Naive thymus-derived CD8-positive, alpha-beta T cell (primary cell): ENCODE results near the gene RPS21. TPM values are rescaled to one million over a fixed set of nuclear protein-coding genes. Genes with fewer than 3 reads are reported as not detected.
A peak's percentile ranks its signal among the peaks of the same experiment; 100 is the strongest.

Experiments used
- ATAC-seq, 2 donors: fragments of 150-1000 bp; cut with Tn5 transposase in 1 of 2; sonication (Bioruptor Pico), chemical (Tn5 transposase) in 1 of 2; 1 replicate in 1 of 2; 2 replicates in 1 of 2; pipeline ENCODE4 v1.10.0; 2021; ENCODE audit warnings: mild to moderate bottlenecking in 2 of 2, moderate library complexity in 2 of 2
- POLR2A ChIA-PET: fragments of 350-600 bp; sonication (Branson Sonifier 250); formaldehyde crosslinking; loops from one replicate; lab custom pipeline; 2021; ENCODE audit warnings: antibody characterized with exemption; lab: Charles Lee
- DNase-seq, 10 donors: peaks; one replicate each; pipeline versions ENCODE4 v3.0.0 to v3.0.0-alpha.2; 2020 to 2022
- H3K27ac Mint-ChIP-seq, 10 donors: one replicate each; pipeline ENCODE4 v1.8.0; 2020 to 2022; ENCODE audit warnings: mild to moderate bottlenecking in 10 of 10, mixed read lengths in 10 of 10, moderate library complexity in 4 of 10, inconsistent platforms in 1 of 10
- H3K27me3 Mint-ChIP-seq, 5 donors: one replicate each; pipeline ENCODE4 v1.8.0; 2021 to 2022; ENCODE audit warnings: mixed read lengths in 5 of 5
- H3K36me3 Mint-ChIP-seq, 3 donors: one replicate each; pipeline ENCODE4 v1.8.0; 2020 to 2022; ENCODE audit warnings: mixed read lengths in 3 of 3, mild to moderate bottlenecking in 2 of 3, inconsistent platforms in 1 of 3
- H3K4me1 Mint-ChIP-seq, 4 donors: one replicate each; pipeline ENCODE4 v1.8.0; 2021 to 2022; ENCODE audit warnings: mixed read lengths in 4 of 4
- H3K4me3 Mint-ChIP-seq, 10 donors: one replicate each; pipeline ENCODE4 v1.8.0; 2020 to 2022; ENCODE audit warnings: mild to moderate bottlenecking in 10 of 10, mixed read lengths in 10 of 10, moderate library complexity in 6 of 10, inconsistent platforms in 1 of 10
- H3K9me3 Mint-ChIP-seq, 9 donors: one replicate each; pipeline ENCODE4 v1.8.0; 2020 to 2022; ENCODE audit warnings: mixed read lengths in 9 of 9, mild to moderate bottlenecking in 3 of 9, inconsistent platforms in 1 of 9, moderate library complexity in 1 of 9
- polyA plus RNA-seq, 3 donors: library from polyadenylated mRNA; unstranded; fragments of 300-500 nt; fragmentation: Illumina TruSeq; gene quantifications; one replicate each; pipeline ENCODE4 v1.2.3, GENCODE V29; 2021
- total RNA-seq, 8 experiments: library from RNA in 2 of 8; stranded (reverse) in 2 of 8; gene quantifications; one replicate each; pipeline ENCODE4 v1.2.3 and lab custom pipeline; 2021 to 2026

RPS21 gene
- total and polyA plus RNA-seq, 5 experiments from 2014 or later, result 3,205 to 3,803 (median 3,496) TPM

DNA sequence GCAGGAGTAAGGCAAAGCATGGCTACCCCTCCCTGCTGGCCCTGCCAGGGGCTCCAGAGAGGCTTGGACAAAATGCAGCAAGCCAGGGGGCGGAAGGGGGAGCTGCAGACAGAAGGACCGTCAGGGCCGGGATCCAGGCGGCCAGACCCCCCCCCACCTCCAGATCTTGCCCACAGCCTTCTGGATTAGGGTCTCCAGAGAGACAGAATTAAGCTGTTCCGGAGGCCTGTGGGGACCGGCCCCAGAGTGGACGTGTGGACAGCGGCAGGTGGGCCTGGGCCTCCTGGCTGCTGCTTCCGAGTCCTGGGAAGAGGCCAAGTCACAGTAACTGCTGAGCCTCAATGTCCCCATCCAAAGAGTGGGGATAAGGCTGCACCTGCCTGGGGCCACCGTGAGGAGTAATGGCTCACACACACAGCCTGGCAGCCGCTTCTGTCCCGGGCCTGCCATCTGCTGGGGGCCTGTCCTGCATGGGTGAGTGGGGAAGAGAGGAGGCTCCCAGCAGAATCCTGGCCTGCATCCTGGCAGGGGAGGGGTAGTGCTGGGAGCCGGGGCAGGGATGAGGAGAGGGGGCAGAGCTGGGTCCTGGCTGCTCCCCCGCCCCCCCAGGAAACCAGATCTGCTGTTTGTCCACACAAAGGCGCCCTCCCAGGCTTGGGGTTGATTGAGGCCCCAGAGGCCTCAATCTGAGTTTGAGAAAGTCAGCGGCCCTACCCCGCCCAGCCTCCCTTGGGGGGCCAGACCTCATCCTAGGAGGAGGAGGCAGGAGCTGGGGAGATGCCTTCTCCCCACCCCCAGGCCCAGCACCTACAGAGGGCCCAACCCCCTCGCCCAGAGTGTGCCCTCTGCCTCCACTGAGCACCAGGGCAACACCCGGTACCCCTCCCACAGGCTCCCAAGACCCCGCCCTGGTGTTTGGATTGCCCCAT, 23.6 kb upstream of the RPS21 start:
- Mint-ChIP-seq H3K36me3 (peaks cover 0 to 3% (median 0%) of the 10 kb centered on the region in 3 donors), H3K9me3 (no peaks in the 10 kb centered on the region), H3K4me1 (peaks cover 0 to 13% (median 3%) of the 10 kb centered on the region in 4 donors), H3K4me3 (no peak overlapping the region), H3K27ac (peak overlapping the region in 1 of 10 donors; percentile 48), H3K27me3 (peaks cover 1 to 44% (median 27%) of the 10 kb centered on the region in 5 donors)
- POLR2A ChIA-PET, result no interaction called here
- peak in 1 of 10 donors; percentile 4 for DNase-seq
- ATAC-seq, result no peak

DNA sequence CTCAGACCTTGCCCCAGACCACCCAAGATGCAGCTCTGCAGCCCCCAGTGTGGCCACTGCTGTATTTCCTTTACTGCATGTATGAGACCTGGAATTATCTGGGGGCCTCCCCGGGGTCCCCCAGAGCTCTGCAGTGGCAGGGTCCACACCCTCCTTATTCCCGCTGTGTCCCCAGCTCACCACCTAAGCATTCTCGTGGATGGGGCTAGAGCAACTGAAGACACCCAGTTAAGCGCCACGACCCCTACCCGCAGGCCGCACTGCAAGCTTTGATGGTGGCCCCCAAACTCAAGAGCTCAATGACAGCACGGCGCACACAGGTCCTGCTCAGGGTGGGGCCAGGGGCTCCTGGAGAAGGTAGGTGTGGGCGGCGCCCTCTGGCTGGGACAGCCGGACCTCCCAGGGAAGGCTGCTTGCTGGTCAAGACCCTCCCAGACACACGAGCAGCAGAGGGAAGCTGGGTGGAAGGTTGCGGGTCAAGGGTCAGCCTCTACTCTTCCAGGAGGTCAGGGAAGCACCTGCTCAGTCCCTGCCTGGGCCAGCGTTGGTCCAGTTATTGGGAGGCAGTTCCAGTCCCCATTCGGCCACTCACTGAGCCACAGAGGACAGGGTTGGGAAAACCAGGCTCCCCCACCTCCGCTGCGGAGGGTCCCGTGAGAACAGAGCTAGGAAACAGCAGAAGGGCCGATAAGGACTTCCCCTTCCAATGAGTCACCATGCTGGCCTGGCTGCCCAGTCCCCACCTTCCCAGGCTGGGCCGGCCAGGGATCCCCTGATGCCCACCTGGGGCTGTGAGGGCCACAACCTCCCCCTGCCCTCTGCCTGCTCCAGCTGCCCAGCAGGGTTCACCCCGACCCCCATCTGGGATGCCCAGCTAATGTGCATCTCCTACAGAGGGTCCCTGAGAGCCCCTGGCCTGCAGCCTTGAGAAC, 22.7 kb upstream of the RPS21 start:
- no peaks in the 10 kb centered on the region for H3K9me3 Mint-ChIP-seq
- peaks cover 2 to 16% (median 4%) of the 10 kb centered on the region in 4 donors for H3K4me1 Mint-ChIP-seq
- POLR2A ChIA-PET, result no interaction called here
- DNase-seq (no peak), ATAC-seq (no peak)
- H3K36me3 Mint-ChIP-seq, result peaks cover 0 to 3% (median 0%) of the 10 kb centered on the region in 3 donors
- H3K4me3 Mint-ChIP-seq, result no peak overlapping the region
- peaks cover 3 to 48% (median 23%) of the 10 kb centered on the region in 5 donors for H3K27me3 Mint-ChIP-seq
- H3K27ac Mint-ChIP-seq, result peak overlapping the region in 1 of 10 donors; percentile 48

DNA sequence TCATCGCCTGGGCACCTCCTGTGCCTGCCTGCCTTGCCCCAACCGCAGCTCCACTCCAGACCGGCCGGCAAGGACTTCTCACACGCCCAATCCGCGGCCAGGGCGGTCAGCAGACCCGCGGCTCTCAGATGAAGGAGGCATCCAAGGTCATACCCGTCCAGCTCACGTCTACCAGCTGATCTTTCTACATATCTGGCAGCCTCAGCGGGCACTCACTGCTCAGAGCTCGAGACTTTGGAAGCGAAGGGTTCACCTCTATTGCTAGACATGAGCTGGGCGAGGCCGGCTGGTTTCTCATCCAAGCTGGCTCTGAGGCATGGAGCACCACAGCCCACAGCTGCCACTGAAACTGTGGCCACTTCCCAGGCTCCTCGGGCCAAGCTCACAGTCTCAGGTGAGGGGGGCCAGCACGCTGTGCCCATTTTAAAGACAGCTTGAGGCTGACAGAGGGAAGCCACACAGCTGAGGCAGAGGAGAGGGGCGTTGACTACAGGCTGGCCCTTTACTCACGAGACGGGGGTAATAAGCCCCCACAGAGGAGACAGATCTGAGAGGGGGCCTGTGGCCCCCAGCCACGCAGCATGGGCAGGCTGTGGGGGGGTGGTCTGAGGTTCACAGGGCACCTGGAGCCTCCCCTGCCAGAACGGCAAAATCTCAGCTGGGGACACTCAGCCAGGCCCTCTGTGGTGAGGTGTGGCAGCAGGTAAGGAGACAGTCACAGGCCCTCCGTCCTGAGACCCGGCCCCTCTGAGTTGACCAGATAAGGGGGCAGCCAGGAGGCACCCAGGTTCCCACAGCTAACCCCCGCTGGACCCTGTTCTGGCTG, 21.8 kb upstream of the RPS21 start:
- POLR2A ChIA-PET, result no interaction called here
- H3K36me3 Mint-ChIP-seq, result peaks cover 0 to 3% (median 0%) of the 10 kb centered on the region in 3 donors
- no peak for DNase-seq
- no peak for ATAC-seq
- peak overlapping the region in 5 of 10 donors; percentile 19 to 52 (median 44) for H3K4me3 Mint-ChIP-seq
- no peak overlapping the region for H3K27ac Mint-ChIP-seq
- peaks cover 6 to 52% (median 23%) of the 10 kb centered on the region in 5 donors for H3K27me3 Mint-ChIP-seq
- no peaks in the 10 kb centered on the region for H3K9me3 Mint-ChIP-seq
- H3K4me1 Mint-ChIP-seq, result peaks cover 2 to 16% (median 4%) of the 10 kb centered on the region in 4 donors

DNA sequence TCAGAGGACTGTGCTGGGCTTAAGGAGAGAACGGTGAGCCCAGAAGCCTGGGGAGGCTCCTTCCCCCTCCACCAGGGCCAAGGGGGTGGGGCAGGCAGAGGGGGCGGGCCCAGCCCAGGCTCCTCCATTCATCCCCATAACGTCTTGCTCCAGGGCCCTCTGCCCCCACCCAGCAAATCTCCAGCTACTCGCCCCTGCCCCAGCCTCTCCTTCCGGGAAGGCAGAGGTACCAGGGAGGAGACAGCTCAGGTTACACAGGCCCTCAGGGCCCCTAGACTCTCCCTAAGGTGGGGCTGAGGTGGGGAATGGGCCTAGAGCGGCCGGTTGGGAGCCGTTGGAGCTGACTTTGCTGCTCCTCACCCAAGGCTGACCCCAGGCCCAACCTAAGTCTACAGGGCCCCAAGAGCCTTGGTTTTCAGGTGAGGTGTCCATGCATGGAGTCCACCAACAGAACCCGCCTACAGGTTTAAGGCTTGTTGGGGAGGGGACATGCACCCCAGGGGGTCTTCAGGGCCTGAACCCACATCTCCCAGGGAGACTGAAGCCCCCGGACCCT, 21.0 kb upstream of the RPS21 start:
- H3K27ac Mint-ChIP-seq, result no peak overlapping the region
- peak overlapping the region in 5 of 10 donors; percentile 14 to 71 (median 33) for H3K4me3 Mint-ChIP-seq
- peaks cover 0 to 3% (median 0%) of the 10 kb centered on the region in 3 donors for H3K36me3 Mint-ChIP-seq
- DNase-seq, result no peak
- peaks cover 2 to 16% (median 4%) of the 10 kb centered on the region in 4 donors for H3K4me1 Mint-ChIP-seq
- peaks cover 6 to 52% (median 23%) of the 10 kb centered on the region in 5 donors for H3K27me3 Mint-ChIP-seq
- POLR2A ChIA-PET, result no interaction called here
- ATAC-seq, result no peak
- no peaks in the 10 kb centered on the region for H3K9me3 Mint-ChIP-seq

GRCh38 chr20:62366370-62367135, 20.4 kb upstream of the RPS21 start:
- DNase-seq (peak in 1 of 10 donors; percentile 2), ATAC-seq (peak in 1 of 2 donors; percentile 25)
- POLR2A ChIA-PET, result no interaction called here
- no peak overlapping the region for H3K27ac Mint-ChIP-seq
- peaks cover 6 to 52% (median 23%) of the 10 kb centered on the region in 5 donors for H3K27me3 Mint-ChIP-seq
- peaks cover 0 to 3% (median 0%) of the 10 kb centered on the region in 3 donors for H3K36me3 Mint-ChIP-seq
- H3K4me1 Mint-ChIP-seq, result peaks cover 2 to 16% (median 4%) of the 10 kb centered on the region in 4 donors
- H3K4me3 Mint-ChIP-seq, result peak overlapping the region in 5 of 10 donors; percentile 14 to 71 (median 33)
- H3K9me3 Mint-ChIP-seq, result no peaks in the 10 kb centered on the region

- Mint-ChIP-seq H3K4me1 (peaks cover 2 to 16% (median 4%) of the 10 kb centered on the region in 4 donors), H3K36me3 (peaks cover 0 to 3% (median 0%) of the 10 kb centered on the region in 3 donors), H3K4me3 (peak within 1 kb of the TSS; percentile 50 to 83 (median 58)), H3K27ac (no peak within 1 kb of the TSS), H3K27me3 (peaks cover 6 to 49% (median 23%) of the 10 kb centered on the region in 5 donors), H3K9me3 (no peaks in the 10 kb centered on the region)
- POLR2A ChIA-PET, result interaction anchor here (0.7 kb wide), 1 partner anchor 33 kb away, joined by 4 read pairs; no protein-coding TSS in a partner anchor
- peak; percentile 51 to 67 for ATAC-seq
- peak in 2 of 10 donors; percentile 14 to 17 for DNase-seq
Measured at GRCh38 chr20:62367136-62367632, 19.7 kb upstream of the RPS21 start, which contains the start of gene LAMA5. Gene LAMA5, minus strand, starts transcription at chr20:62367312. Its CDS starts 67 bp downstream, at chr20:62367245.

DNA sequence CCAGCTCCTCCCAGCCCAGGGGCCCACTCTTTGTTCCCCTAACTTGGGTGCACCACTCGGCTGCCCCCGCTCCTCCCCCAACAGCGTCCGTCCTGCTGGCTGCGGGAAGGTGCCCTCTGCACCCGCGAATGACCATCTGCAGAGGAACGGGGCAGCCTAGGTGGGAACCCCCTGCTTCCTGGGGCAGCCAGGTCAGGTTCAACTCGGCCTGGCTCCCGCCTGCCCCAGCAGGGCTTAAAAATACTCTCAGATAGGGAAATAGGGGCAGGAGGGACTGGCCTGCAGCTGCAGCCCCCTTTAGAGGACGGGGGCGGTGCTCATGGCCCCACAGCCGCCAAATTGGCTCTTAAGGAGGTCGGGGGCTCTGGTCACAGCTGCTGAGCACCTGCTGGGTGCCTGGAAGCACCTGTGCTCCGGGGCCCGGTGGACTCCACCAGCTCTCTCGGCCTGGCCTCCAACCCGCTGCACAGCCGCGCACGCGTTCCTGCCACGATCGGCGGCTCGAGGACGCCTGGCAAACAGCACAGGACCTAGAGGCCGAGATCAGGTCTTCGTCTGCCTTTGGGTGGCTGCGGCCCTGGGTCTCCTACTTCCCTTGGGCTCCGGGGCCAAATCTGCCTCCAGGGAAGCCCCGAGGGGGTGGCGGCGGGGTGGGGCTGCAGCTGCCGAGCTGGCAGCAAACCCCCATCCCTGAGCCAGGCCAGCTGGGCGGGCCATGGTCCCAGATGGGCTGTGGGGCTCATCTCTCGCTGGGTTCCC, 19.1 kb upstream of the RPS21 start:
- H3K27me3 Mint-ChIP-seq, result peaks cover 4 to 44% (median 19%) of the 10 kb centered on the region in 5 donors
- H3K9me3 Mint-ChIP-seq, result no peaks in the 10 kb centered on the region
- H3K27ac Mint-ChIP-seq, result no peak overlapping the region
- H3K36me3 Mint-ChIP-seq, result peaks cover 0 to 3% (median 0%) of the 10 kb centered on the region in 3 donors
- DNase-seq (peak in 1 of 10 donors; percentile 16), ATAC-seq (peak; percentile 38 to 39)
- peaks cover 2 to 16% (median 4%) of the 10 kb centered on the region in 4 donors for H3K4me1 Mint-ChIP-seq
- H3K4me3 Mint-ChIP-seq, result peak overlapping the region; percentile 50 to 83 (median 58)
- POLR2A ChIA-PET, result interaction anchor here (0.7 kb wide), 1 partner anchor 32 kb away, joined by 4 read pairs; no protein-coding TSS in a partner anchor

- H3K4me3 Mint-ChIP-seq, result peak overlapping the region in 8 of 10 donors; percentile 33 to 83 (median 60)
- DNase-seq (no peak), ATAC-seq (no peak)
- no peaks in the 10 kb centered on the region for H3K9me3 Mint-ChIP-seq
- H3K4me1 Mint-ChIP-seq, result peaks cover 2 to 16% (median 5%) of the 10 kb centered on the region in 4 donors
- H3K36me3 Mint-ChIP-seq, result peaks cover 0 to 3% (median 0%) of the 10 kb centered on the region in 3 donors
- peak overlapping the region in 1 of 10 donors; percentile 34 for H3K27ac Mint-ChIP-seq
- H3K27me3 Mint-ChIP-seq, result peaks cover 4 to 41% (median 22%) of the 10 kb centered on the region in 5 donors
- POLR2A ChIA-PET, result no interaction called here
Measured at GRCh38 chr20:62368392-62368975, 18.4 kb upstream of the RPS21 start.

DNA sequence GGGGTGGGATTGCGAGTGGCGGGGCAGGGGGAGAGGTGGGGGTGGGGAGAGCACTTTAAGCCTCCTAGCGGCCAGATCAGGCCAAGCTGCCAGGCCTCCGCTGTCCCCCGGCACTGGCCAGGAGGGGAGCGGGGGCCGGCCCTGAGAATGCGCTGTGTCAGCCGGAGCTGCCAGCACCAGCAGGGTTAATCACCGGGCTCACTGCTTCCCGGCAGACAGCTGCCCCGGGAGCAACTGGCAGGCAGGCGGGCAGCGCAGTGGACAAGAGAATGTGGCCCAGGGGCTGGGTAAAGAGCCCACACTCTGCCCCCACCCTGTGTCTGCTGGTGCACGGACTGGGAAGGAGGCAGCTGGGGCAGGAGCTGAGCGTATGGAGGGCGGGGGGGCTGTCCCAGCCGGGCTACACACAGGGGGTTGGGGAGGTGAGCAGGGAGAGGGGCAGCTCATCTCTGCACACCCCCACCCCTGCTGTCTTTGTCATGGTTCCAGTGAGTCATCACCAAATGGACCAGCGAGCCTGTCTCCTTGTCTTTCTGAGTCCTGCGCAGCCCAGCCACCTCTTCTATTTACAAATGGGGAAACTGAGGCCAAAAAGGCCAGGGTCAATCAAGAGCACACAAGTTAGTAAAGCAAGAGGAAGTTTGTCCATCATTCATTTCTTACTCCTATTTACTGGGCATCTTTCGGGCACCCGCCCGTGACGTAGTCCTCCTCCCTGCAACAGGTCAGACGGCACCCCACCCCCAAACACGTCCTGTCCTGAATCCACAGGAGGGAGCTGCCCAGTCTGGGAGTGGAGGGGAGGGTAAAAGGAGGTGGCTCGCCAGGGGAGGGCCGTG, 17.7 kb upstream of the RPS21 start:
- POLR2A ChIA-PET, result no interaction called here

More for the DNA sequence above, 17.7 kb upstream of the RPS21 start:
- Mint-ChIP-seq H3K4me1 (peaks cover 2 to 16% (median 5%) of the 10 kb centered on the region in 4 donors), H3K27me3 (peaks cover 4 to 34% (median 18%) of the 10 kb centered on the region in 5 donors), H3K9me3 (no peaks in the 10 kb centered on the region), H3K36me3 (peaks cover 0 to 3% (median 0%) of the 10 kb centered on the region in 3 donors), H3K27ac (no peak overlapping the region), H3K4me3 (peak overlapping the region in 4 of 10 donors; percentile 12 to 58 (median 22))
- DNase-seq (no peak), ATAC-seq (no peak)
